HEK293 (cell line): ENCODE data around the gene CADPS.

Source experiments
- CTCF ChIA-PET: fragments of 350-600 bp; formaldehyde crosslinking; extraction: SDS; loops from one replicate; lab custom pipeline; 2021; ENCODE audit warnings: antibody characterized with exemption; lab: Yijun Ruan, JAX
- POLR2A ChIA-PET: fragments of 300-600 bp; formaldehyde crosslinking; extraction: SDS; loops from one replicate; lab custom pipeline; 2020; ENCODE audit warnings: antibody characterized with exemption, inconsistent platforms; lab: Yijun Ruan, JAX
- H3K27ac ChIP-seq: fragments of 200-500 bp; sonication (Bioruptor generic); 2 replicates; pipeline ENCODE4 v1.5.1; 2014; ENCODE audit warnings: low read depth, low read length, control low read depth, inconsistent platforms; ENCODE audit errors: extremely low read depth
- H3K36me3 ChIP-seq, 2 experiments: fragments of 200-500 bp in 1 of 2; sonication (Bioruptor generic) in 1 of 2; 1 replicate in 1 of 2; 2 replicates in 1 of 2; pipeline ENCODE4 v1.5.1; 2014 to 2017; ENCODE audit warnings: inconsistent platforms in 2 of 2, low read length in 2 of 2; ENCODE audit not compliant: control insufficient read depth in 2 of 2, insufficient read depth in 1 of 2
- H3K4me1 ChIP-seq: fragments of 200-500 bp; sonication (Bioruptor generic); 2 replicates; pipeline ENCODE4 v1.5.1; 2014; ENCODE audit warnings: mild to moderate bottlenecking, low read length, inconsistent platforms; ENCODE audit not compliant: control insufficient read depth, insufficient read depth
- H3K4me3 ChIP-seq: 2 replicates; pipeline ENCODE4 v1.5.1; 2011; ENCODE audit warnings: low read depth, mild to moderate bottlenecking, control low read depth, low read length, moderate library complexity
- H3K9me3 ChIP-seq: fragments of 200-500 bp; sonication (Bioruptor generic); 2 replicates; pipeline ENCODE4 v1.5.1; 2014; ENCODE audit warnings: low read depth, low read length, inconsistent platforms; ENCODE audit not compliant: control insufficient read depth, insufficient read depth
- EGR2 ChIP-seq: fragments of 450-650 bp; formaldehyde crosslinking; IDR thresholded peaks from 2 replicates; pipeline ENCODE4 v1.5.1; 2016; ENCODE audit warnings: low read depth, missing biosample characterization, missing genetic modification characterization
- KLF7 ChIP-seq: fragments of 450-650 bp; formaldehyde crosslinking; IDR thresholded peaks from 2 replicates; pipeline ENCODE4 v1.5.1; 2016; ENCODE audit warnings: missing biosample characterization, missing genetic modification characterization, borderline replicate concordance
- MYNN ChIP-seq: fragments of 450-650 bp; formaldehyde crosslinking; IDR thresholded peaks from 2 replicates; pipeline ENCODE4 v1.5.1; 2016; ENCODE audit warnings: missing biosample characterization, missing genetic modification characterization, borderline replicate concordance
- PRDM1 ChIP-seq: fragments of 450-650 bp; formaldehyde crosslinking; IDR thresholded peaks from 2 replicates; pipeline ENCODE4; 2016; ENCODE audit warnings: missing biosample characterization, missing genetic modification characterization
- RBAK ChIP-seq: fragments of 450-650 bp; formaldehyde crosslinking; IDR thresholded peaks from 2 replicates; pipeline ENCODE4 v1.5.1; 2016; ENCODE audit warnings: missing biosample characterization, missing genetic modification characterization
- SCRT2 ChIP-seq: fragments of 450-650 bp; formaldehyde crosslinking; IDR thresholded peaks from 2 replicates; pipeline ENCODE4 v1.5.1; 2016; ENCODE audit warnings: missing biosample characterization, missing genetic modification characterization
- SP7 ChIP-seq: fragments of 450-650 bp; formaldehyde crosslinking; IDR thresholded peaks from 2 replicates; pipeline ENCODE4 v1.5.1; 2016; ENCODE audit warnings: missing biosample characterization, missing genetic modification characterization
- ZNF157 ChIP-seq: fragments of 450-650 bp; formaldehyde crosslinking; IDR thresholded peaks from 2 replicates; pipeline ENCODE4 v1.5.1; 2016; ENCODE audit warnings: missing biosample characterization, missing genetic modification characterization
- ZNF354C ChIP-seq: fragments of 450-650 bp; formaldehyde crosslinking; IDR thresholded peaks from 2 replicates; pipeline ENCODE4 v1.5.1; 2016; ENCODE audit warnings: missing biosample characterization, missing genetic modification characterization, low read depth, borderline replicate concordance
- ZNF391 ChIP-seq: fragments of 450-650 bp; formaldehyde crosslinking; IDR thresholded peaks from 2 replicates; pipeline ENCODE4 v1.5.1; 2016; ENCODE audit warnings: low read depth, missing biosample characterization, missing genetic modification characterization, borderline replicate concordance
- ZNF473 ChIP-seq: fragments of 450-650 bp; formaldehyde crosslinking; IDR thresholded peaks from 2 replicates; pipeline ENCODE4 v1.5.1; 2017; ENCODE audit warnings: missing biosample characterization, missing genetic modification characterization
- ZNF521 ChIP-seq: fragments of 450-650 bp; formaldehyde crosslinking; IDR thresholded peaks from 2 replicates; pipeline ENCODE4 v1.5.1; 2017; ENCODE audit warnings: missing biosample characterization, mild to moderate bottlenecking, missing genetic modification characterization
- ZNF596 ChIP-seq: fragments of 450-650 bp; IDR thresholded peaks from 2 replicates; pipeline ENCODE4 v1.5.0; 2018; ENCODE audit warnings: missing biosample characterization, mild to moderate bottlenecking, missing genetic modification characterization, moderate library complexity
- ZNF600 ChIP-seq: fragments of 450-650 bp; formaldehyde crosslinking; IDR thresholded peaks from 2 replicates; pipeline ENCODE4 v1.5.1; 2016; ENCODE audit warnings: missing biosample characterization, missing genetic modification characterization
- ZNF664 ChIP-seq: fragments of 450-650 bp; formaldehyde crosslinking; IDR thresholded peaks from 2 replicates; pipeline ENCODE4 v1.5.1; 2016; ENCODE audit warnings: missing biosample characterization, missing genetic modification characterization
- ZNF692 ChIP-seq: fragments of 450-650 bp; formaldehyde crosslinking; IDR thresholded peaks from 2 replicates; pipeline ENCODE4 v1.5.1; 2016; ENCODE audit warnings: missing biosample characterization, missing genetic modification characterization
- ZNF76 ChIP-seq: fragments of 450-650 bp; formaldehyde crosslinking; IDR thresholded peaks from 2 replicates; pipeline ENCODE4; 2016; ENCODE audit warnings: low read depth, missing biosample characterization, missing genetic modification characterization, borderline replicate concordance
- ZNF776 ChIP-seq: fragments of 450-650 bp; formaldehyde crosslinking; IDR thresholded peaks from 2 replicates; pipeline ENCODE4 v1.5.0; 2017; ENCODE audit warnings: missing biosample characterization, missing genetic modification characterization, borderline replicate concordance
- ZNF785 ChIP-seq: fragments of 450-650 bp; formaldehyde crosslinking; IDR thresholded peaks from 2 replicates; pipeline ENCODE4 v1.5.1; 2016; ENCODE audit warnings: missing biosample characterization, missing genetic modification characterization
- ZXDB ChIP-seq: fragments of 450-650 bp; formaldehyde crosslinking; IDR thresholded peaks from 2 replicates; pipeline ENCODE4 v1.5.1; 2016; ENCODE audit warnings: missing biosample characterization, missing genetic modification characterization
- TF ChIP-seq, protein P1 (sequence below): fragments of 450-650 bp; formaldehyde crosslinking; IDR thresholded peaks from 2 replicates; pipeline ENCODE4 v1.5.1; 2017; ENCODE audit warnings: missing biosample characterization, missing genetic modification characterization
- TF ChIP-seq, protein P2 (sequence below): fragments of 450-650 bp; formaldehyde crosslinking; IDR thresholded peaks from 2 replicates; pipeline ENCODE4 v1.5.1; 2016; ENCODE audit warnings: missing biosample characterization, missing genetic modification characterization
- TF ChIP-seq, protein P3 (sequence below): fragments of 450-650 bp; formaldehyde crosslinking; IDR thresholded peaks from 2 replicates; pipeline ENCODE4 v1.5.1; 2017; ENCODE audit warnings: missing biosample characterization, mild to moderate bottlenecking, missing genetic modification characterization, moderate library complexity

CADPS gene

GRCh38 chr3:62918777-62919176, 43.6 kb upstream of the CADPS start:
- H3K36me3 ChIP-seq = no peaks in the 10 kb centered on the region
- TF ChIP-seq ZNF596 (tag by site-specific recombination) = no peak
- TF ChIP-seq, protein P1, sequence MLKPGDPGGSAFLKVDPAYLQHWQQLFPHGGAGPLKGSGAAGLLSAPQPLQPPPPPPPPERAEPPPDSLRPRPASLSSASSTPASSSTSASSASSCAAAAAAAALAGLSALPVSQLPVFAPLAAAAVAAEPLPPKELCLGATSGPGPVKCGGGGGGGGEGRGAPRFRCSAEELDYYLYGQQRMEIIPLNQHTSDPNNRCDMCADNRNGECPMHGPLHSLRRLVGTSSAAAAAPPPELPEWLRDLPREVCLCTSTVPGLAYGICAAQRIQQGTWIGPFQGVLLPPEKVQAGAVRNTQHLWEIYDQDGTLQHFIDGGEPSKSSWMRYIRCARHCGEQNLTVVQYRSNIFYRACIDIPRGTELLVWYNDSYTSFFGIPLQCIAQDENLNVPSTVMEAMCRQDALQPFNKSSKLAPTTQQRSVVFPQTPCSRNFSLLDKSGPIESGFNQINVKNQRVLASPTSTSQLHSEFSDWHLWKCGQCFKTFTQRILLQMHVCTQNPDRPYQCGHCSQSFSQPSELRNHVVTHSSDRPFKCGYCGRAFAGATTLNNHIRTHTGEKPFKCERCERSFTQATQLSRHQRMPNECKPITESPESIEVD (tag by site-specific recombination) = no peak
- no peak for TF ChIP-seq ZNF692 (tag by site-specific recombination)
- no peak for TF ChIP-seq ZNF473
- no peak for TF ChIP-seq KLF7
- TF ChIP-seq ZNF664 (tag by site-specific recombination) = no peak
- no peak for TF ChIP-seq ZNF354C (tag by site-specific recombination)
- TF ChIP-seq, protein P2, sequence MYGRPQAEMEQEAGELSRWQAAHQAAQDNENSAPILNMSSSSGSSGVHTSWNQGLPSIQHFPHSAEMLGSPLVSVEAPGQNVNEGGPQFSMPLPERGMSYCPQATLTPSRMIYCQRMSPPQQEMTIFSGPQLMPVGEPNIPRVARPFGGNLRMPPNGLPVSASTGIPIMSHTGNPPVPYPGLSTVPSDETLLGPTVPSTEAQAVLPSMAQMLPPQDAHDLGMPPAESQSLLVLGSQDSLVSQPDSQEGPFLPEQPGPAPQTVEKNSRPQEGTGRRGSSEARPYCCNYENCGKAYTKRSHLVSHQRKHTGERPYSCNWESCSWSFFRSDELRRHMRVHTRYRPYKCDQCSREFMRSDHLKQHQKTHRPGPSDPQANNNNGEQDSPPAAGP (tag by site-specific recombination) = no peak
- no peak for TF ChIP-seq ZNF600 (tag by site-specific recombination)
- no peak for TF ChIP-seq PRDM1 (tag by site-specific recombination)
- TF ChIP-seq, protein P3, sequence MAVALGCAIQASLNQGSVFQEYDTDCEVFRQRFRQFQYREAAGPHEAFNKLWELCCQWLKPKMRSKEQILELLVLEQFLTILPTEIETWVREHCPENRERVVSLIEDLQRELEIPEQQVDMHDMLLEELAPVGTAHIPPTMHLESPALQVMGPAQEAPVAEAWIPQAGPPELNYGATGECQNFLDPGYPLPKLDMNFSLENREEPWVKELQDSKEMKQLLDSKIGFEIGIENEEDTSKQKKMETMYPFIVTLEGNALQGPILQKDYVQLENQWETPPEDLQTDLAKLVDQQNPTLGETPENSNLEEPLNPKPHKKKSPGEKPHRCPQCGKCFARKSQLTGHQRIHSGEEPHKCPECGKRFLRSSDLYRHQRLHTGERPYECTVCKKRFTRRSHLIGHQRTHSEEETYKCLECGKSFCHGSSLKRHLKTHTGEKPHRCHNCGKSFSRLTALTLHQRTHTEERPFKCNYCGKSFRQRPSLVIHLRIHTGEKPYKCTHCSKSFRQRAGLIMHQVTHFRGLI (tag by site-specific recombination) = no peak
- no peak for TF ChIP-seq SCRT2 (tag by site-specific recombination)
- no peak for TF ChIP-seq MYNN (tag by site-specific recombination)
- TF ChIP-seq EGR2 (tag by site-specific recombination) = no peak
- TF ChIP-seq RBAK = no peak
- no peak for TF ChIP-seq SP7 (tag by site-specific recombination)
- no peak for TF ChIP-seq ZNF785 (tag by site-specific recombination)
- no peak for TF ChIP-seq ZNF391
- POLR2A ChIA-PET = no interaction called here
- H3K4me3 ChIP-seq = no peak overlapping the region
- CTCF ChIA-PET = no interaction called here
- no peaks in the 10 kb centered on the region for H3K4me1 ChIP-seq
- no peaks in the 10 kb centered on the region for H3K9me3 ChIP-seq
- H3K27ac ChIP-seq = no peak overlapping the region

- ChIA-PET CTCF (no interaction called here), POLR2A (no interaction called here)
- H3K4me3 ChIP-seq = no peak overlapping the region
- no peak overlapping the region for H3K27ac ChIP-seq
- H3K36me3 ChIP-seq = no peaks in the 10 kb centered on the region
- TF ChIP-seq ZNF76 (no peak), ZNF157 (tag by site-specific recombination) (no peak), ZNF776 (tag by site-specific recombination) (no peak), ZXDB (tag by site-specific recombination) (no peak), ZNF521 (tag by site-specific recombination) (no peak)
- no peaks in the 10 kb centered on the region for H3K9me3 ChIP-seq
- H3K4me1 ChIP-seq = no peaks in the 10 kb centered on the region
Observed at GRCh38 chr3:62918131-62918530, 42.9 kb upstream of the CADPS start.
